ENCODE data around the gene HACD2.

DNA sequence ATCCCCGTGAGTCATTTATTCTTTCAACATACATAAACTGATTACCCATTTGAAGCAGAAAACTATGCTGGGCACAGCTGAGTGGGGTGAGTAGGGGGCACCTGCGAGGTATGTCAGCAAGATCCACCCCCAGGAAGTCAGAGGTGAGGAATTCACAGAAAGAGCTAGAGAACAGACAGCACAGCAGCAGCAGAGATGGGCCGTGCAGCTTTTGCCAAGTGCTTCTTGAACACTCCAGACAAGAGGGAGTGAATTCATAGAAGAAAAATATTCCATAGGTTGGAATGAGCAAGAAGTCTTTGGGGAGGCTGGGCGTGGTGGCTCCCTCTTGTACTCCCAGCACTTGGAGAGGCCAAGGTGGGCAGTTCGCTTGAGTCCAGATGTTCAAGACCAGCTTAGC is 126.6 kb downstream of the HACD2 start:
- TF ChIP-seq, protein P1, sequence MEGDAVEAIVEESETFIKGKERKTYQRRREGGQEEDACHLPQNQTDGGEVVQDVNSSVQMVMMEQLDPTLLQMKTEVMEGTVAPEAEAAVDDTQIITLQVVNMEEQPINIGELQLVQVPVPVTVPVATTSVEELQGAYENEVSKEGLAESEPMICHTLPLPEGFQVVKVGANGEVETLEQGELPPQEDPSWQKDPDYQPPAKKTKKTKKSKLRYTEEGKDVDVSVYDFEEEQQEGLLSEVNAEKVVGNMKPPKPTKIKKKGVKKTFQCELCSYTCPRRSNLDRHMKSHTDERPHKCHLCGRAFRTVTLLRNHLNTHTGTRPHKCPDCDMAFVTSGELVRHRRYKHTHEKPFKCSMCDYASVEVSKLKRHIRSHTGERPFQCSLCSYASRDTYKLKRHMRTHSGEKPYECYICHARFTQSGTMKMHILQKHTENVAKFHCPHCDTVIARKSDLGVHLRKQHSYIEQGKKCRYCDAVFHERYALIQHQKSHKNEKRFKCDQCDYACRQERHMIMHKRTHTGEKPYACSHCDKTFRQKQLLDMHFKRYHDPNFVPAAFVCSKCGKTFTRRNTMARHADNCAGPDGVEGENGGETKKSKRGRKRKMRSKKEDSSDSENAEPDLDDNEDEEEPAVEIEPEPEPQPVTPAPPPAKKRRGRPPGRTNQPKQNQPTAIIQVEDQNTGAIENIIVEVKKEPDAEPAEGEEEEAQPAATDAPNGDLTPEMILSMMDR (IDR thresholded peaks at IDR 0.05), result no peak
- TF ChIP-seq EP300 (IDR thresholded peaks at IDR 0.05; ENCODE audit: low read depth) (no peak), POLR2A (IDR thresholded peaks at IDR 0.05) (no peak), POLR2AphosphoS5 (IDR thresholded peaks at IDR 0.05) (no peak)
